GM18907 (cell line): ENCODE data around the gene APEH.

ENCODE experiments used
- ATAC-seq: cut with Tn5 transposase; IDR thresholded peaks from one replicate; pipeline ENCODE4 v1.9.1; 2021; ENCODE audit warnings: mild to moderate bottlenecking, moderate library complexity; ENCODE audit not compliant: unreplicated experiment

The APEH gene

GRCh38 chr3:49650177-49650576, 24.0 kb upstream of the APEH start:
- ATAC-seq = no peak

GRCh38 chr3:49650637-49651036, 23.5 kb upstream of the APEH start:
- no peak for ATAC-seq

DNA sequence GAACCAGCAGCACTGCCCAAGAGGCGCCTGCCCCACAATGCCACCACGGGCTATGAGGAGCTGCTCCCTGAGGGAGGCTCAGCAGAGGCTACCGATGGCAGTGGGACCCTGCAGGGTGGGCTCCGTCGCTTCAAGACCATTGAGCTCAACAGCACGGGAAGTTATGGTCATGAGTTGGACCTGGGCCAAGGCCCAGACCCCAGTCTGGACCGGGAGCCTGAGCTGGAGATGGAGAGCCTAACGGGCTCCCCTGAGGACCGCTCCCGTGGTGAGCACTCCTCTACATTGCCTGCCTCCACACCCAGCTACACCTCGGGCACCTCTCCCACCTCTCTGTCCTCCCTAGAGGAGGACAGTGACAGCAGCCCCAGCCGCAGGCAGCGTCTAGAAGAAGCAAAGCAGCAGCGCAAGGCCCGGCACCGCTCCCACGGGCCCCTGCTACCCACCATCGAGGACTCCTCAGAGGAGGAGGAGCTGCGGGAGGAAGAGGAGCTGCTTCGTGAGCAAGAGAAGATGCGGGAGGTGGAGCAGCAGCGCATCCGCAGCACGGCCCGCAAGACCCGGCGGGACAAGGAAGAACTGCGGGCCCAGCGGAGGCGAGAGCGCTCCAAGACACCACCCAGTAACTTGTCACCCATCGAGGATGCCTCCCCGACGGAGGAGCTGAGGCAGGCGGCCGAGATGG, 21.8 kb upstream of the APEH start:
- no peak for ATAC-seq

- no peak for ATAC-seq
Observed at GRCh38 chr3:49652903-49653415, 21.2 kb upstream of the APEH start.

DNA sequence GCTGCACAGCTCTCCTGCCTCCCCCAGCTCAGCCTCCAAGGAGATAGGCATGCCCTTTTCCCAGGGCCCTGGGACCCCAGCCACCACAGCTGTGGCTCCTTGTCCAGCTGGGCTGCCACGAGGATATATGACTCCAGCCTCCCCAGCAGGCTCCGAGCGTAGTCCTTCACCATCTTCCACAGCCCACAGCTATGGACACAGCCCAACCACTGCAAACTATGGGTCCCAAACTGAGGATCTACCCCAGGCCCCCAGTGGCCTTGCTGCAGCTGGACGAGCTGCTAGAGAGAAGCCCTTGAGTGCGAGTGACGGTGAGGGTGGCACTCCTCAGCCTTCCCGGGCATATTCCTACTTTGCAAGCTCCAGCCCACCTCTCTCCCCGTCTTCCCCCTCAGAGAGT, 20.5 kb upstream of the APEH start:
- no peak for ATAC-seq

GRCh38 chr3:49654176-49654825, 19.9 kb upstream of the APEH start:
- no peak for ATAC-seq

GRCh38 chr3:49654955-49655556, 19.1 kb upstream of the APEH start:
- ATAC-seq = no peak

GRCh38 chr3:49655731-49656285, 18.3 kb upstream of the APEH start:
- ATAC-seq = no peak

GRCh38 chr3:49656541-49657112, 17.5 kb upstream of the APEH start:
- no peak for ATAC-seq

DNA sequence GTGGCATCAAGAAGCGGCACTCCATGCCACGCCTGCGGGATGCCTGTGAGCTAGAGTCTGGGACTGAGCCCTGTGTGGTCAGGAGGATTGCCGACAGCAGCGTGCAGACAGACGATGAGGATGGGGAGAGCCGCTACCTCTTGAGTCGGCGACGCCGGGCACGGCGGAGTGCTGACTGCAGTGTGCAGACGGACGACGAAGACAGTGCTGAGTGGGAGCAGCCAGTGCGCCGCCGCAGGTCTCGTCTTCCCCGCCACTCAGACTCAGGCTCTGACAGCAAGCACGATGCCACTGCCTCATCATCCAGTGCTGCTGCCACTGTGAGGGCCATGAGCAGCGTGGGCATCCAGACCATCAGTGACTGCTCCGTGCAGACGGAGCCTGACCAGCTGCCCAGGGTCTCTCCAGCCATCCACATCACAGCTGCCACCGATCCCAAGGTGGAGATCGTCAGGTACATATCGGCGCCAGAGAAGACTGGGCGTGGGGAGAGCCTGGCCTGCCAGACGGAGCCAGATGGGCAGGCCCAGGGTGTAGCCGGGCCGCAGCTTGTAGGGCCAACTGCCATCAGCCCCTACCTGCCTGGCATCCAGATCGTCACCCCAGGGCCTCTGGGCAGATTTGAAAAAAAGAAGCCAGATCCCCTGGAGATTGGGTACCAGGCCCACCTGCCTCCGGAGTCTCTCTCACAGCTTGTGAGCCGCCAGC, 16.8 kb upstream of the APEH start:
- ATAC-seq = no peak

DNA sequence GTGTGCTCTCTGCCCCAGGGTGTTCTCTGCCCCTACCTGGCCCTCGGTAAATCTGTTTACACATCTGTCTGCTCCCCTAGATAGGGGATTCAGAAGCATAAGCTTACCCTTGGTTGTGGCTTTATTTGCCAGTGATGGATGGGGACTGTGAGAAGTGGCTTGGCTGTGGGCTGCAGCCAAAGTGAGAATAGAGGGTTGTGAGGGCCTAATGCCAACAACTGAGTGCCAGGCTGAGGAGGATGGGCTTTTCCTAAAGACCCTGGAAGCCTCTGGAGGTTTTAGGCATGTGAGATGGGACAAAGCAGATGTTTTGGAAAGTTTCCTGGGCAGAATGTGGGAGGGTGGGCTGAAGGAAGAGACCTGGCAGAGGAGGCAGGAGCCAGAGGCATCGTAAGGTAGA, 15.4 kb upstream of the APEH start:
- ATAC-seq = no peak

DNA sequence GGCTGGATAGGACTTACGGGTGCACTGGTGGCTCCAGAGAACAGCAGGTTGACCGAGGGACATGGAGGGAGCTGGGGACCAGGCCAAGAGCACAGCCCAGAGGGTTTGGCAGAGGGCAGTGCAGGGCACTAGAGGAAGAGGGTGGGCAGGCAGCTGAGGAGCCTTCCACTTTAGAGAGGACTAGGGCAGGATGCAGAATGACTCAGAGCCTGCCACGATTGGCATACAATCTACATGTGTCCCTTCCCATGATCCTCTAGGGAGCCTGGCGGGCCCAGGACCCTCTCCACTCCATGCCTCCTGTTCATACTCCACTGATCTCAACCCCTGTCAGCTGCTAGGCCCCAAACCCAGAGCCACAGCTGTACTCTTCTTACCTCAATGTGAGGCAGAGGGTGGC, 14.4 kb upstream of the APEH start:
- no peak for ATAC-seq

- ATAC-seq = no peak
Observed at GRCh38 chr3:49661281-49661680, 12.9 kb upstream of the APEH start.

GRCh38 chr3:49662021-49662420, 12.1 kb upstream of the APEH start:
- ATAC-seq = no peak

GRCh38 chr3:49662720-49663413, 11.3 kb upstream of the APEH start:
- no peak for ATAC-seq

- no peak for ATAC-seq
Observed at GRCh38 chr3:49663831-49664230, 10.3 kb upstream of the APEH start.

- ATAC-seq = no peak
Observed at GRCh38 chr3:49664300-49664699, 9.9 kb upstream of the APEH start.

DNA sequence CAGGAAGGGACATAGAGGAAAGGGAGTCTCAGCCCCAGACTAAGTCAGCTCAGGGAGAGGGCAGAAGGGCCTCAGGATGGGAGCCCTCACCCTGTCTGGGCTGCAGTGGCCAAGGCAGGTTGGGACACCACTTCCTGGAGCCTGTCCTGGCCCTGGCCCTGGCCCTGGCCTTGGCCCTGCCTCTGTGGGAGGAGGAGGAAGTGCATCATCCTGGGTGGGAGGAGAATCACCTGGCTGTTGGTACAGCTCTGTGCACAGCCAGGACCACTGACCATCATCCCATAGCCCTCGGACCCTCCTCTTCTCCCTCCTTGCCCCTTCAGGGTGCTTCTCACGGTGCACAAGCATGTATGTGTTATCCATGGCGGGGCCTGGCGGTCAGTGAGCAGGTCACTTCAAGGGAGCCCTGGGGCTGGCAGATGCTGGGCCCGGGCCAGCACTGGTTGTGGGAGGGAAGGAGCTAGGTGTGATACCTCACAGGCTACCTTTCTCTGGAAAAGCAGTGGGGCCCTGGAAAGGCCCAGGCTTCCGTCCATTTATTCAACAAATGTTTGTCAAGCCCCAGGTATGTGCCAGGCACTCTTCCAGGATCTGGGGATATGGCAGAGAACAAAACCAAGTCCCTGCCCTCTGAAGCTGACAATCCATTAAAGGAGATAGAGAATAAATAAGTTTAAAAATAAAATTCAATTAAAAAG, 8.2 kb upstream of the APEH start:
- no peak for ATAC-seq

- ATAC-seq = no peak
Observed at GRCh38 chr3:49666592-49666991, 7.6 kb upstream of the APEH start.
